ENCODE data around the gene BAMBI.

BAMBI gene

DNA sequence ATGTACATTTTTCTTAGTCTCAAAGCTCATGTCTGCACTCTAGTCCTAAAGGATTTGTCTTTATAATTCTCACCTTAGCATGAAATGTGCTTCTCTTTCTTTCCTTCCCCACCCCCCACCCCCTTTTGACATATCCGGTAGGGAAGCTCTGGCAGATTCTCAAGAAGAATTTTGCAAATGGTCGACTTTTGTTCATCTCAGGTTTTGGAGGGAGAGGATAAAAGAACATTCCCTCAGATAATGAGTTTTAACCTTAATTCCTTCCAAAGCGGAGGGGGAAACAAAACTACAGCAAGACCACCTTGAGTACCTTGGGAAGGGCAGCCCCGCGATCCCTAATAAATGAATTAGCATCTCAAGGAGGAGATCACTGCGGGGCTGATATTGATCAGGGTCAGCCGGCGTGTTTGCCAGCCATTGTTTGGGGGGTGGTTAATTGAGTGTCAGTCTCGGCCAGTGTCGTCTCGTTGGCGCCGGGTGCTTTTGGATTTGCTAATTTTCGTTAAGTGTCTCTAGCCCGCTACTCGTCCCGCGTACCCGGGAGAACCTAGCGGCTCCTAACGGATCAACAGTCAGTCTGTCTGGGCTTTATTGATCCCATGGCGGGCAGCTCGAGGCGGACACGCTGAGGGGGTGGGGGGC is 874 bp upstream of the BAMBI start:
- DNase-seq = peak; percentile 18

DNA sequence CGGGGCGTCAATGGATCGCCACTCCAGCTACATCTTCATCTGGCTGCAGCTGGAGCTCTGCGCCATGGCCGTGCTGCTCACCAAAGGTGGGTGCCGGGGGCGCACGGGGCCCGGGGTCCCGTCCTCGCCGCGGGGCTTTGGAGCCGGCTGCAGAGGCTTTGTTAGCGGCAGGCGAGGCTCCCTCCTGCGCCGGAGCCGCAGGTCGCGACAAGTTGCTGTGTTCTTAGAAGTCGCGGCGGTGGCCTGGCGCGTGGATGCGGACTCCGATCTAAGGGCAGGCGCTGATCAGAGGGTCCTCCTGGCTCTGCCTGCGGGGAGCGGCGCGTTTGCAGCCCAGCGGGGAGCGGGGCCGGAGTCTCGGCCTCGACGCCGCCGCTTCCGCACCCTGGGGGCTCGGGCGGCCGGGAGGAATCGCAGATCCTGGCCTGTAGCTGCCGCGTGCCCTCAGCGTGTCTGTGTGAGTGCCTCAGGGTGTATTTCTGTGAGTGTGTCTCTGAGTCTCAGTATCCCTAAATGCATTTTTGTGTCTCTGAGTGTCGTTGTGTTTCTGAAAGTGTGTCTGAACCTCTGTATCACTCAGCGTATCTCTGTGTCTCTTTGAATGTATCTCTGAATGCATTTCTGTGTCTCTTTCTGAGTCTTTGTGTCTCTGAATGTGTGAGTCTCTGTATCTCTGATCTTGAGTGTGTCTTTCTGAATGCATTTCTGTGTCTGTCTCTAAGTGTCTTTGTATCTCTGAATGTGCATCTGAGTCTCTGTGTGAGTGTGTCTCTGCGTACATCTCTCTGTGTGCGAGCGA is 766 bp downstream of the BAMBI start:
- peak; percentile 34 for DNase-seq

GRCh38 chr10:28678687-28679457 is 1.6 kb downstream of the BAMBI start:
- no peak for DNase-seq

GRCh38 chr10:28679581-28680357 is 2.4 kb downstream of the BAMBI start:
- no peak for DNase-seq

DNA sequence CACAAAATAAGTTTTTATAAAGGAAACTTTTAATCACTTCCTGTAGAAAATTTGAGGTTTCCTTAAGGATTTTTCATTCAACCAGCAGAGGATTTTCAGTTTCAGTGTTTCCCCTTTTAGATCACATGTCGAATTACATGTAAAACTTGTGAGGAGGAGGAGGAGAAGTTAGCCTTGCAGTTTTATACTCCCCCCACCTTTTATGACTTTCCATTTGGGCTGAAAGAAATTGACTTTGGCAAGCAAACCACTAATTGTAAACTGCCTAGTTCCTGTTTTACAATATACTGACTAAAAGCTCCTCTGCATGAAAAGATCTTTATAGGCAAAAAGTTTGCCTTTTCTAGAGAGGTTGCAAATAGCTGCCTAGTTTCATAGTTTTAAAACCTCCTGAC is 3.0 kb downstream of the BAMBI start:
- DNase-seq = no peak

DNA sequence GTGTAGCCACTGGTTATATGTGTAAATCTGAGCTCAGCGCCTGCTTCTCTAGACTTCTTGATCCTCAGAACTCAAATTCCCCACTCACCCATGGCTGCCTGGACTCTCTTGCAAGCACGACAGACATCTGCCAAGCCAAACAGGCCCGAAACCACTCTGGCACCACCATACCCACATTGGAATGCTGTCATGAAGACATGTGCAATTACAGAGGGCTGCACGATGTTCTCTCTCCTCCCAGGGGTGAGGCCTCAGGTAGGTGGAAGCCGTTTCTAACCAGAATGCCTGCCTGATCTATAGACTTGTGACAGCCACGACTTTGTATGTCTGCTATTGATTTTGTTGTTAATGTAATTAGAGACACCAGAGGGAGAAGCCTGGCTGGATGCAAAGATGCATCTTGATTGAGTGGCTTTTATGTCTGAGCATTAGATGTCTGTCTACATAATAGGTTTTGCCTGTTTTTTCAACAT is 4.0 kb downstream of the BAMBI start:
- no peak for DNase-seq

DNA sequence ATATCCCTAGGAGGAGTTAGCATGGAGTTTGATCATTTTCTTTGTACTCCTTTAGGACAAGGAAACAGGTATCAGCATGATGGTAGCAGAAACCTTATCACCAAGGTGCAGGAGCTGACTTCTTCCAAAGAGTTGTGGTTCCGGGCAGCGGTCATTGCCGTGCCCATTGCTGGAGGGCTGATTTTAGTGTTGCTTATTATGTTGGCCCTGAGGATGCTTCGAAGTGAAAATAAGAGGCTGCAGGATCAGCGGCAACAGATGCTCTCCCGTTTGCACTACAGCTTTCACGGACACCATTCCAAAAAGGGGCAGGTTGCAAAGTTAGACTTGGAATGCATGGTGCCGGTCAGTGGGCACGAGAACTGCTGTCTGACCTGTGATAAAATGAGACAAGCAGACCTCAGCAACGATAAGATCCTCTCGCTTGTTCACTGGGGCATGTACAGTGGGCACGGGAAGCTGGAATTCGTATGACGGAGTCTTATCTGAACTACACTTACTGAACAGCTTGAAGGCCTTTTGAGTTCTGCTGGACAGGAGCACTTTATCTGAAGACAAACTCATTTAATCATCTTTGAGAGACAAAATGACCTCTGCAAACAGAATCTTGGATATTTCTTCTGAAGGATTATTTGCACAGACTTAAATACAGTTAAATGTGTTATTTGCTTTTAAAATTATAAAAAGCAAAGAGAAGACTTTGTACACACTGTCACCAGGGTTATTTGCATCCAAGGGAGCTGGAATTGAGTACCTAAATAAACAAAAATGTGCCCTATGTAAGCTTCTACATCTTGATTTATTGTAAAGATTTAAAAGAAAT is 4.8 kb downstream of the BAMBI start:
- no peak for DNase-seq

DNA sequence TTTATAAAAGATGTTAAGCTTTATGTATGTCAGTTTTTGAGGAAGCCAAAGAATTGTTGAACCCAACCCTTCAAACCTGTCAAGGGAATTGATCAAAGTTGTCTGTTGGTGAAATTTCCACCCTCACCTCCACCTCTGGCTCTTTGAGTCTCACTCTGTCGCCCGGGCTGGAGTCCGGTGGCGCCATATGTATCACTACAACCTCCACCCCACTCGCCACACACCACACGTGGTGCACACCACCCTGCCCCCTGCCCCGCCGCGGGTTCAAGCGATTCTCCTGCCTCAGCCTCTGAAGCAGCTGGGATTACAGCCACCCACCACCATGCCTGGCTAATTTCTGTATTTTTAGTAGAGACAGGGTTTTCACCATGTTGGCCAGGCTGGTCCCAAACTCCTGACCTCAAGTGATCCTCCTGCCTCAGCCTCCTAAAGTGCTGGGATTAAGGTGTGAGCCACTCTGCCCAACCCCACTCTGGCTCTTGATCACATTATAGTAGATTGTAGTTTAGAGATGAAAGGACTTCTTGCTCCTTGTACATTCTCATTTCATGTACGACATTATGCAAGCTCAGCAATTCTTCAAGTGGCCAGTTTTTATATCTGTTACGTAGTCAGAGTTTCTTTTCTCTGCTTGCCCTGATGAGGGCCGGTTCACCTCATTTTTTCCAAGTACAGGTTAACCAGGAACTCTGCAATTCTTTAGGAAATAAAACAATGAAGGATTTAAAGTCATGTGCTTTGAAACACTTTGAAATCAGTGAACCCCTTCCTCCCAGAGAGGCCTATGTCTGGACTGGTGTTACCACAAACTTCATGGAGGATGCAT is 7.0 kb downstream of the BAMBI start:
- no peak for DNase-seq

GRCh38 chr10:28684986-28685580 is 7.8 kb downstream of the BAMBI start:
- no peak for DNase-seq

- no peak for DNase-seq
Observed at GRCh38 chr10:28685717-28686116, 8.4 kb downstream of the BAMBI start.

GRCh38 chr10:28686835-28687682 is 9.7 kb downstream of the BAMBI start:
- DNase-seq = no peak

- no peak for DNase-seq
Observed at GRCh38 chr10:28687683-28688001, 10.3 kb downstream of the BAMBI start.

GRCh38 chr10:28690545-28690944 is 13.2 kb downstream of the BAMBI start:
- no peak for DNase-seq

- no peak for DNase-seq
Observed at GRCh38 chr10:28691187-28691694, 13.9 kb downstream of the BAMBI start.

DNA sequence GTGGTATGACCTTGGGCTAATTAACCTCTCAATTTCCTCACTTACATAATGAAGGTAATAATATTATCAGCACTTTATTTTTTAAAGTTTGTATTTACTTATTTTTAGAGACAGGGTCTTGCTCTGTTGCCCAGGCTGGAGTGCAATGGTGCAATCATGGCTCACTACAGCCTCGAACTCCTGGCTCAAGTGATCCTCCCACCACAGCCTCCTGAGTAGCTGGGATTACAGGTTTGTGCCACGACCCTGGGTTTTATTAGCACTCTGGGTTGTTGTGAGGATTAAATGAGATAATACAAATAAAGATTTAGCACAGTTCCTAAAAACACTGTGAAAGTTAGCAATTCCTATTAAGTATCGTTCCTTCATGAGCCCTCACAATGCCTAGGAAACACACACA is 14.7 kb downstream of the BAMBI start:
- DNase-seq = no peak

- DNase-seq = no peak
Observed at GRCh38 chr10:28694530-28694929, 17.2 kb downstream of the BAMBI start.

GRCh38 chr10:28698075-28698474 is 20.8 kb downstream of the BAMBI start:
- DNase-seq = no peak

DNA sequence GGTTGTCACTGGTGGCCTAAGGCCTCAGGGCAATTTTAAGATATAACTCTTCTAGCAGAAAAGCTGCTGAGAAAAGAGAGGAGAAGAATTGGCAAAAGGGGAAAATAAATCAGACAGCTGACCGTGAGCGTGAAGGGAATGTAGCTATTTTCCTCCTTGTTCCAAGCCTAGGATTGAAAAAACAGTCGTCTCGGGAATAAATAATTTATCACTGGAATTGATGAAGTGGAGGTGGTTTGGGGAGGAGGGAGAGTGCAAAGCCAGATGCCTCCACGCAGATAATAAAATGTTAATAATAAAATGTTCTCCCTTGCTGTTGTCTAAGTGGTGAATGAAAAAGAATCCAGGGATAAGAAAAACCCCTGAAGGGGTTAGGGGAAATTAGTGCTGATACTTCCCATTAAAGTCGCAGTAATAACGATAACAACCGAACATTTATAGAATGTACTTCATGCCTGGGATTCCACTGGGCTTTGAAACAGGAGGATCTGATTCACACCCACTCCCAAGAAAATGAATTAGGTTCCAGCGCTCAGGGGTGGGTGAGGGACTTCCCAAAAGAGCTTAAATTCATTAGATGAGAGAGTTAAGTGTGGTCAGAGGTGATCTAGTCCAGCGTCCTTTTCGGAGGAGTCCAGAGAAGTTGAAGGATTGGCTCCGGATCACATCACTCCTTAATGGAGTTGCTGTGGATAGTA is 27.3 kb downstream of the BAMBI start:
- DNase-seq = no peak

- DNase-seq = no peak
Observed at GRCh38 chr10:28705472-28705871, 28.2 kb downstream of the BAMBI start.
